ENCODE measurements around the gene FBXO45. TPM values are rescaled to one million over a fixed set of nuclear protein-coding genes. Genes with fewer than 3 reads are reported as not detected.
"Not testable (repeated sequence)": the region's sequence is repeated elsewhere in the genome, so short reads cannot be mapped to it uniquely, and the experiment has no call there.

Gene FBXO45
- total and polyA plus RNA-seq, 2 donors (not counting 1 experiment from before 2014, with no cell fraction given) = 6.9 to 10.6 TPM

GRCh38 chr3:196609805-196610515 is 41.5 kb downstream of the FBXO45 start:
- Histone ChIP-seq H2AFZ (ENCODE audit: low read length) (no peak overlapping the region), H3K4me1 (ENCODE audit: control insufficient read depth, extremely low read depth, insufficient read depth, low read length) (no peaks in the 10 kb centered on the region), H3K79me2 (ENCODE audit: control insufficient read depth, insufficient read depth, low read length) (no peaks in the 10 kb centered on the region), H3K4me3 (replicated peaks in 1 of 4; ENCODE audit: control extremely low read depth in 1 of 4, insufficient read depth in 1 of 4, low read depth in 3 of 4, low read length in 4 of 4) (no peak overlapping the region), H3K27me3 (ENCODE audit: control insufficient read depth, insufficient read depth, low read length) (peaks cover 4% of the 10 kb centered on the region), H4K20me1 (ENCODE audit: control insufficient read depth, extremely low read depth, insufficient read depth, low read length) (no peaks in the 10 kb centered on the region), H3K27ac (ENCODE audit: insufficient read depth, low read length) (no peak overlapping the region), H3K36me3 (ENCODE audit: control insufficient read depth, insufficient read depth, low read length) (no peaks in the 10 kb centered on the region), H3K9me3 (ENCODE audit: control insufficient read depth, insufficient read depth, low read depth, low read length) (no peaks in the 10 kb centered on the region), H3K4me2 (ENCODE audit: extremely low read depth, insufficient read depth, low read length) (no peak overlapping the region), H3K9ac (ENCODE audit: insufficient read depth, low read length) (no peak overlapping the region)
- DNase-seq (ENCODE audit: low read depth in 2 of 2) = no peak
- TF ChIP-seq, protein P1, sequence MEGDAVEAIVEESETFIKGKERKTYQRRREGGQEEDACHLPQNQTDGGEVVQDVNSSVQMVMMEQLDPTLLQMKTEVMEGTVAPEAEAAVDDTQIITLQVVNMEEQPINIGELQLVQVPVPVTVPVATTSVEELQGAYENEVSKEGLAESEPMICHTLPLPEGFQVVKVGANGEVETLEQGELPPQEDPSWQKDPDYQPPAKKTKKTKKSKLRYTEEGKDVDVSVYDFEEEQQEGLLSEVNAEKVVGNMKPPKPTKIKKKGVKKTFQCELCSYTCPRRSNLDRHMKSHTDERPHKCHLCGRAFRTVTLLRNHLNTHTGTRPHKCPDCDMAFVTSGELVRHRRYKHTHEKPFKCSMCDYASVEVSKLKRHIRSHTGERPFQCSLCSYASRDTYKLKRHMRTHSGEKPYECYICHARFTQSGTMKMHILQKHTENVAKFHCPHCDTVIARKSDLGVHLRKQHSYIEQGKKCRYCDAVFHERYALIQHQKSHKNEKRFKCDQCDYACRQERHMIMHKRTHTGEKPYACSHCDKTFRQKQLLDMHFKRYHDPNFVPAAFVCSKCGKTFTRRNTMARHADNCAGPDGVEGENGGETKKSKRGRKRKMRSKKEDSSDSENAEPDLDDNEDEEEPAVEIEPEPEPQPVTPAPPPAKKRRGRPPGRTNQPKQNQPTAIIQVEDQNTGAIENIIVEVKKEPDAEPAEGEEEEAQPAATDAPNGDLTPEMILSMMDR (conservative IDR thresholded peaks at IDR 0.05 in 1 of 2, IDR thresholded peaks at IDR 0.05 in 1 of 2; ENCODE audit: low read depth in 1 of 2, low read length in 2 of 2) = no peak
- TF ChIP-seq EZH2 (IDR thresholded peaks at IDR 0.05; ENCODE audit: low read length, missing control alignments) = no peak

DNA sequence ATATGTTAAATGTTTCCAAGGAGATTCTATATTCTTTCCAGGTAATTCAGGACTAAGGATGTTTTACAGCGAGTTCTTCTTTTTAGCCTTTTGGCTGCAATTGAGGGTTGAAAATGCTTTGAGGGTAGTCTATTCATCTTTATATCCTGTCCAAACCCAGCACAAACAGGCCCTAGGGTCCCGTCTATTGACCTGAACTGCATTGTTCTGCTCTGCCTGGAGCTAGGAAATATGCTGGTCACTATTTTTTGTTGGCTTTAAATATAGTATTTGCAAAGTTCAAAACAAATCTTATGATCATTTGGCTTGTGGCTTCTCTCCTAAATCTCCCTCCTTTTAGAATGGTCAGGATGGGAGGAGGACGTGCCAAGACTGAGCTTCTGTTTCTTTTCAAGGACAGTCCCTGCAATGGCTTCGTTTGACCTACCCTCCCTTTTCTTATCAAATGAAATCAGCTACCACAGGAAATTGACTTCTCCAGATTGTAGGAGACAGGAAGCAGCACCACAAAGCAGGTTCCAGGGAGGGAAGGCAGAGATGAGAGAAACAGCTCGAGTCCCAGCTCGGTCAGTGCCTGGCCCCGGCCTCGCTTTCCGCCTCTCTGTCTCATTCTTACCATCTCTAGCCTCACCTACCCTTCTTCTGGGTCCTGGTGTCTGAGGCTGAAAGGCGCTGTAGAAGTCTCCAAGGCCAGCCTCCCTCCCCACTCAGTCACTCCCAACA is 43.5 kb downstream of the FBXO45 start:
- Histone ChIP-seq H3K79me2 (ENCODE audit: control insufficient read depth, insufficient read depth, low read length) (no peaks in the 10 kb centered on the region), H2AFZ (ENCODE audit: low read length) (no peak overlapping the region), H3K9me3 (ENCODE audit: control insufficient read depth, insufficient read depth, low read depth, low read length) (no peaks in the 10 kb centered on the region), H3K36me3 (ENCODE audit: control insufficient read depth, insufficient read depth, low read length) (no peaks in the 10 kb centered on the region), H3K4me2 (ENCODE audit: extremely low read depth, insufficient read depth, low read length) (no peak overlapping the region), H3K4me3 (replicated peaks in 1 of 4; ENCODE audit: control extremely low read depth in 1 of 4, insufficient read depth in 1 of 4, low read depth in 3 of 4, low read length in 4 of 4) (no peak overlapping the region), H3K27ac (ENCODE audit: insufficient read depth, low read length) (no peak overlapping the region), H3K4me1 (ENCODE audit: control insufficient read depth, extremely low read depth, insufficient read depth, low read length) (no peaks in the 10 kb centered on the region), H3K9ac (ENCODE audit: insufficient read depth, low read length) (no peak overlapping the region), H4K20me1 (ENCODE audit: control insufficient read depth, extremely low read depth, insufficient read depth, low read length) (no peaks in the 10 kb centered on the region), H3K27me3 (ENCODE audit: control insufficient read depth, insufficient read depth, low read length) (no peaks in the 10 kb centered on the region)
- DNase-seq (ENCODE audit: low read depth in 2 of 2) = no peak
- TF ChIP-seq, protein P1 (conservative IDR thresholded peaks at IDR 0.05 in 1 of 2, IDR thresholded peaks at IDR 0.05 in 1 of 2; ENCODE audit: low read depth in 1 of 2, low read length in 2 of 2) = no peak
- no peak for TF ChIP-seq EZH2 (IDR thresholded peaks at IDR 0.05; ENCODE audit: low read length, missing control alignments)

DNA sequence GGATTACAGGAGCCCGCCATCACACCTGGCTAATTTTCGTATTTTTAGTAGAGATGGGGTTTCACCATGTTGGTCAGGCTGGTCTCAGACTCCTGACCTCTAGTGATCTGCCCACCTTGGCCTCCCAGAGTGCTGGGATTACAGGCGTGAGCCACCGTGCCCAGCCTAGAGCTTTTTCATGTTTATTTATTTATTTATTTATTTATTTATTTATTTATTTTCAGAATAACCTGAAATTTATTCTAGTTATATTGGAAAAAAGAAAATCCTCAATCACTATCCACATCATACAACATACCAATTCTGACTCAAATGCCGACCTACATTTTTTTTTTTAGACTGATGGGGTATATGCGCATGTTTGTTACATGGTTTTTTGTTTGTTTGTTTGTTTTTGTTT is 46.8 kb downstream of the FBXO45 start:
- not testable (repeated sequence) for DNase-seq (ENCODE audit: low read depth in 2 of 2); H3K9me3 ChIP-seq (ENCODE audit: control insufficient read depth, insufficient read depth, low read depth, low read length); H3K4me3 ChIP-seq (replicated peaks in 1 of 4; ENCODE audit: control extremely low read depth in 1 of 4, insufficient read depth in 1 of 4, low read depth in 3 of 4, low read length in 4 of 4); H4K20me1 ChIP-seq (ENCODE audit: control insufficient read depth, extremely low read depth, insufficient read depth, low read length); H3K79me2 ChIP-seq (ENCODE audit: control insufficient read depth, insufficient read depth, low read length); H3K36me3 ChIP-seq (ENCODE audit: control insufficient read depth, insufficient read depth, low read length); H3K27me3 ChIP-seq (ENCODE audit: control insufficient read depth, insufficient read depth, low read length); H3K27ac ChIP-seq (ENCODE audit: insufficient read depth, low read length); H3K4me2 ChIP-seq (ENCODE audit: extremely low read depth, insufficient read depth, low read length); H3K4me1 ChIP-seq (ENCODE audit: control insufficient read depth, extremely low read depth, insufficient read depth, low read length); H3K9ac ChIP-seq (ENCODE audit: insufficient read depth, low read length); H2AFZ ChIP-seq (ENCODE audit: low read length)
